Thyroid gland (tissue), 4 donors: ENCODE measurements around the gene NACC1.

Source experiments
- POLR2A ChIP-seq, 2 donors: fragments of 450-650 bp; IDR thresholded peaks; one replicate each; pipeline ENCODE4 v1.6.1; 2017; ENCODE audit warnings: antibody characterized with exemption in 2 of 2, mild to moderate bottlenecking in 2 of 2, moderate library complexity in 1 of 2
- TF ChIP-seq, protein P1 (sequence below), 6 experiments: fragments of 200-600 bp in 3 of 6; fragments of 450-650 bp in 3 of 6; sonication (generic) in 3 of 6; IDR thresholded peaks; one replicate each; pipeline ENCODE4 v1.5.1; 2016 to 2019; ENCODE audit warnings: antibody characterized with exemption in 6 of 6, mild to moderate bottlenecking in 2 of 6, inconsistent platforms in 1 of 6, moderate library complexity in 1 of 6

DNA sequence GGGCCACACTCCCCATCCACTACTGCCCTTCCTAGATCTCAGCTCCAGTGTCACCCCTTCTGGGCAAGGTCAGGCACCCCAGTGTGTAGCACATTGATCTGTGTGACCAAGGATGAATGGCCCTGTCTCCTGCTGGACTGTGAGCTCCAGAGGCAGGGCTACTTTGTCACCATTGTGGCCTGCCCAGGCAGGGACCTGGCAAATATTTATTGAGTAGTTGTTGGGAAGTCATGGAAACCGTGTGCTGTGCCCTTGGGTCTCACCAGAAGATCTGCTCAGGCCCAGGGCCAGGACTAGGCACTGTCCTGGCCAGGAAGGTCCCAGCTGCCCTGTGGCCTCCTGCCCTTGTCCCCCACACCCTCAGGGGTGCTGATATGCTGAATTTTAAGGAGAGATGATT, 10.5 kb downstream of the NACC1 start:
- TF ChIP-seq, protein P1, sequence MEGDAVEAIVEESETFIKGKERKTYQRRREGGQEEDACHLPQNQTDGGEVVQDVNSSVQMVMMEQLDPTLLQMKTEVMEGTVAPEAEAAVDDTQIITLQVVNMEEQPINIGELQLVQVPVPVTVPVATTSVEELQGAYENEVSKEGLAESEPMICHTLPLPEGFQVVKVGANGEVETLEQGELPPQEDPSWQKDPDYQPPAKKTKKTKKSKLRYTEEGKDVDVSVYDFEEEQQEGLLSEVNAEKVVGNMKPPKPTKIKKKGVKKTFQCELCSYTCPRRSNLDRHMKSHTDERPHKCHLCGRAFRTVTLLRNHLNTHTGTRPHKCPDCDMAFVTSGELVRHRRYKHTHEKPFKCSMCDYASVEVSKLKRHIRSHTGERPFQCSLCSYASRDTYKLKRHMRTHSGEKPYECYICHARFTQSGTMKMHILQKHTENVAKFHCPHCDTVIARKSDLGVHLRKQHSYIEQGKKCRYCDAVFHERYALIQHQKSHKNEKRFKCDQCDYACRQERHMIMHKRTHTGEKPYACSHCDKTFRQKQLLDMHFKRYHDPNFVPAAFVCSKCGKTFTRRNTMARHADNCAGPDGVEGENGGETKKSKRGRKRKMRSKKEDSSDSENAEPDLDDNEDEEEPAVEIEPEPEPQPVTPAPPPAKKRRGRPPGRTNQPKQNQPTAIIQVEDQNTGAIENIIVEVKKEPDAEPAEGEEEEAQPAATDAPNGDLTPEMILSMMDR (IDR thresholded peaks at IDR 0.05), result no peak
- TF ChIP-seq POLR2A (IDR thresholded peaks at IDR 0.05), result no peak
